ENCODE data around the gene AFM.

DNA sequence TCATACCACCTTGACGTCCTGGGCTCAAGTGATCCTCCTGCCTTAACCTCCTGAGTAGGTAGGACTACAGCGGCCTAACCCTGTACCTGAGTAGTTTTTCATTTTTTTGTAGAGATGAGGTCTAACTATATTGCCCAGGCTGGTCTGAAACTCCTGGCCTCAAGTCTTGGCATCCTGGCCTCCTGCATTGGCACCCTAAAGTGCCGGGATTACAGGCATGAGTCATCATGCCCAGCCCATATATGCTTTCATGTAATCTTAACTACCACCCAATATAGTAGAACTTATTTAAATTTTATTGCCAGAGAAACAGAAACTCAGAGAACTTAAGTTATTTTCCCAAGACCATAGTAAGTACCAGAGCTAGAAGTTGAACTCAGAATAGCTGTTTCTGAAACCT is 27.1 kb downstream of the AFM start:
- no peak for TF ChIP-seq POLR2A (IDR thresholded peaks at IDR 0.05; ENCODE audit: low read depth, low read length)
- TF ChIP-seq POLR2AphosphoS5 (IDR thresholded peaks at IDR 0.05; ENCODE audit: low read depth, low read length): no peak
